ENCODE data around the gene SH3BP2. TPM values are rescaled to one million over a fixed set of nuclear protein-coding genes. Genes with fewer than 3 reads are reported as not detected.

Gene SH3BP2
- total RNA-seq: 31.3 TPM

DNA sequence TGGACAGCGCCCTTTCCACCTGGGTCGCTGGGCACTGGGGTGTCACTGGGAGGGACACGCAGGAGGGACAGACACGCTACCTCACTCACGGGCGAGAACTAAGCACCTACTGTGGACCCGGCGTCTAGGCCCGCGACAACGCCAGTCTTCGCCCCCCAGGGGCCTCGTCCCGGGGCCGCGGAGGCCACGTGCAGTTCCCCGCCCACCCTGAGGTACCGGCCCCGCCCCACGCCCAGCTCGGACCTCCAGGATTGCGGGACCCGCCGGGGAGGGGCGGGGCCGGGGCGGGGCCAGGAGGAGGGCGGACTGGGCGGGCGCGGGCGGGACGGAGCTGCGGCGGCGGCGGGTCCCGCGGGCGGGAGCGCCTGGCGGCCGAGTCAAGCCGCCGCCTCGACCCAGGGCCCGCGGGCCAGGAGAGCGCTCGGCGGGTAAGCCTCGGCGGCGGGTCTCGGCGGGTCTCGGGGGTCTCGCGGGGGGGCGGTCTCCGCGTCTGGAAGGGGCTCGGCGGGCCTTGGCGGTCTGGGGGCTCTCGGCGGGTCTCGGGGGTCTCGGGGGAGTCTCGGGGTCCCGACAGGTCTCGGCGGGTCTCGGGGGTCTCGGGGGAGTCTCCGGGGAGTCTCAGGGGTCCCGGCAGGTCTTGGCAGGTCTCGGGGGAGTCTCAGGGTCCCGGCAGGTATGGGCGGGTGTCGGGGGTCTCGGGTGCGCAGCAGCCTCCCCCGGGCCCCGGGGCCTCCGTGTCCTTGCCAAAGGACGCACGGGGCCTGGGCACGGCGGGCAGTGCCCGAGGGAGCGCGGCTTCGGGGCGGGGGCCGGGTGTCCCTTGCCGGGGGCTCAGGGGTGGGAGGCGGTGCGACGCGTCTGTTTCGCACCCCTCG is at the start of gene SH3BP2:
SH3BP2 (plus strand) TSS at position 375 of the 875 bp plus-strand sequence. CDS start 27,533 bp downstream, outside the sequence.

GRCh38 chr4:2755821-2756690 is 36.8 kb upstream of the SH3BP2 start, which contains the start of gene TNIP2:
Gene TNIP2, minus strand, starts transcription at chr4:2756336. Its CDS starts 47 bp downstream, at chr4:2756289.

GRCh38 chr4:2843263-2843940 is 50.5 kb downstream of the SH3BP2 start, which contains the start of gene ADD1:
Gene ADD1, plus strand, starts transcription at chr4:2843844. Its CDS starts 32,072 bp downstream, at chr4:2875916.

Other genes starting within 250 kb of the SH3BP2 start
- gene TNIP2, start 36.7 kb upstream of the SH3BP2 start, total RNA-seq: 19.8 TPM
- 304 TPM for gene ADD1, start 50.8 kb downstream of the SH3BP2 start, total RNA-seq
- 14.1 TPM for gene NOP14, start 170.3 kb downstream of the SH3BP2 start, total RNA-seq
- 15.2 TPM for gene GRK4, start 170.5 kb downstream of the SH3BP2 start, total RNA-seq